T-helper 2 cell (primary cell): ENCODE measurements around the gene TPH2.

Experiments used
- DNase-seq, 5 experiments: peaks; one replicate each; pipeline versions ENCODE4 v3.0.0 to v3.0.0-alpha.2; 2012 to 2022
- total RNA-seq, 2 donors: gene quantifications; one replicate each; lab custom pipeline; 2026; lab: John Stamatoyannopoulos, UW

Gene TPH2
- total RNA-seq: 0 to 0.20 reads per million in 2 donors

DNA sequence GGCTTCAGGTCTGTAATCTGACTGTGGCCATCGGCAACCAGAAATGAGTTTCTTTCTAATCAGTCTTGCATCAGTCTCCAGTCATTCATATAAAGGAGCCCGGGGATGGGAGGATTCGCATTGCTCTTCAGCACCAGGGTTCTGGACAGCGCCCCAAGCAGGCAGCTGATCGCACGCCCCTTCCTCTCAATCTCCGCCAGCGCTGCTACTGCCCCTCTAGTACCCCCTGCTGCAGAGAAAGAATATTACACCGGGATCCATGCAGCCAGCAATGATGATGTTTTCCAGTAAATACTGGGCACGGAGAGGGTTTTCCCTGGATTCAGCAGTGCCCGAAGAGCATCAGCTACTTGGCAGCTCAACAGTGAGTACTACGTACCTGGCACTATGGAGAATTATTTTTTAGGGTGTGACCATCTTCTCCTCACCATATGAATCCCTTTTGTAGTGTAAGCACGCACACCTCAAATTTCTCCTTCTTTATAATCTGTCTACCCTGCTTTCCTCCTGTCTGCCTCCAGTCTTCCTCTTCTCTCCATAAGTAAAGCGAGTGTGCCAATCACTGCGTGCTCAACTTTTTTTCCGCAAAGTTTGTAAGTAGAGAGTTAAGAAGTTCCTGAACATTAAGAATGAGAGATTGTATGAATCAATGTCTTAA is at the start of gene TPH2:
Gene TPH2, plus strand, starts transcription at position 118 of the 658 bp plus-strand sequence. Its CDS starts 142 bp downstream, at position 260.
- peak in 4 of 5 experiments; percentile 9 to 65 (median 14) for DNase-seq

DNA sequence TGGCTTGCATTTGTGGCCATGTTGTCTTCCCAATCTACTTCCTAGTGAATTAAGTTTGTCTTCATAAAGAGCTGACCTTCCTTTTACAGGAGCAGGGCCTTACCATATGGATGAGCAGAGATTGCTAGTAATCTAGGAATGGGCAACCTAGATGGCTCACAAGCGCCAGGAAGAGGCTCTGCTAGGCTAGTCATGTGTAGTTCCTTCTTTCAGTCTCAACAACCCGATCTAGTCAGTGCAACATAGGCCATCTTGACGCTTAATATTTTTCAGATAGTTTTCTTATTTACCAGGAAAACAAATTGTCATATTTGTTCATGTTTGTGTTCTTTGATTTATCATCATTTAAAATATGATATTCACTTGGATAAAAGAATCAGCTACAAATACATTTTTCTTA is 48.2 kb upstream of the TPH2 start:
- DNase-seq: no peak

DNA sequence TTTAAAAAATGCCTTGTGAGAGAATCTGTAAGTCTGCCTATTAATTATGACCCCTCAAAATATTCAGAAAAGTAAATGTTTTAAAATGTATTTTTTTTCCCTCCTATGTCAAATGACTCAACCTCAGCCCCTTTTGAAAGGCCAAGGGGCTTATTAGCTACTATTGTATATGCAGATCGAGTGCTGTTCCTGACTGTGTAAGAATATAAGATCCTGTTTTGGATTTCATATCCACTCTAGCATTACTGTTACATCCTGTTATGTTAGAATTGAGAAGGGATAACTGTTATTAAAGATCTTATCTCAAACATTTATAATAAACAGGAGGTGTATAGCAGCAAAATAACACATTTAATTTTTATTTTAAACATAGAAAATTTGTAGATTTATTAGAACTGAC is 46.6 kb upstream of the TPH2 start:
- no peak for DNase-seq

DNA sequence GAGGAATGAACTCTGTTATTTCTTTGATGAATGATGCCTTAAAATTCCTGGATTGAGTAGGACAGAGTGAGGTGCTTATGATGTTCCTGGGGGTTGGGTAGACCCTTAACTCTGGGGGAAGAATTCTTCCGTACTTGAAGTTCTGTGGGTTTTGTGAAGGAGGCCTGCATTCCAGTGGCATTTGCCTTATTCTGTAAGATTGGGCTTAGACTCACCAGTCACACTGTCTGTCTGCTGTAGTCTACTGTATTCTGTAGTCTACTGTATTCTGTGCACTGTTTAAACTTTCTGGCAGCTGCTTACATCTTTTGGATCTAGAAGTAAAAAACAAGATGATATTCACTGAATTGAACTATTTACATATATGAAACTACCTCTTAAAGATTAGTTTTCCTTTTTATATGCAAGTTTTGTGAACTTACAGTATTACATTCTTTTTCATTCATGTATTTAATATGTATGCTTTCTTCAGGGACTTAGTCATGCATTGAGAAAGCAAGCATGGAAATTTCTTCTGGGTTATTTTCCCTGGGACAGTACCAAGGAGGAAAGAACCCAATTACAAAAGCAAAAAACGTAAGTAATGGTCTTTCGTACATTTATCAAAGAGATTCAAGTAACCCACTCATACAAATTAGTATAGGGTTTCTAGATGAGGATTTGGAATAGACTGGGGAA is 42.3 kb upstream of the TPH2 start:
- no peak for DNase-seq

DNA sequence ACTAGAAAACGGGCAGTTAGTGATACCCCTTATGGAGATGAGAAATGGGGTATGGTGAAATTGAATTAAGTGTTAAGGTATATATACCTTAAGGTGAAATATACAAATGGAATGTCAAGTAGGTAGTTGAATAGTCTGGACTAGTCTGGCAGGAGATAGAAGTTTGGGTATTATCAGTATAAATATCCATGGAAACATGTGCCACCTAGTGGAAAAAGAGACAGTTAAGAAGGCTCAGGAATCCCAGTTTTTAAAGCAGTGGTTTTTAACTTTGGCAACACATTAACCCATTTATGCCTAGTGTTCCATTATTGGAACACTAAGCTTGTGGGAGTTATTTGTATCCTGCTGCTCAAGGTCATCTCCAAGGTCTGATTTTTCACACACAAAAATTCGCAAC is 38.6 kb upstream of the TPH2 start:
- no peak for DNase-seq

DNA sequence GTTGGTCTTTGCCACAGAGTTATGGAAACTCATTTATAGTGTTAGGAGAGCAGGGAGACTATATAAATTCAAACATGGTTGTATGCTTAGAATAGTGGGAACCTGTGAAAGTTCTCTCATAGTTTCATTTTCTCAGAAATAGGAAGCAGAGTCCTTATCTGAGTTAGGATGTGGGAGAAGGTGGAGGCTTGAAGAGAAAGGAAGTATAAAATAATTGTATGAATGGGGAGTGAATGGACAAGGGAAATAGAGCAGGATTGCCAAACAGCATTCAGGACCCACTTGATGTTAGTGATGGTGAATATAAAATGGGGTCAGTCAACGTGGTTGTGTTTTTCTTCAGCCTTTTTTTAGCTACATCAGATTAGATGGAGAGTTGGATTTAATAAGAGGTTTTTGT is 34.0 kb upstream of the TPH2 start:
- no peak for DNase-seq

DNA sequence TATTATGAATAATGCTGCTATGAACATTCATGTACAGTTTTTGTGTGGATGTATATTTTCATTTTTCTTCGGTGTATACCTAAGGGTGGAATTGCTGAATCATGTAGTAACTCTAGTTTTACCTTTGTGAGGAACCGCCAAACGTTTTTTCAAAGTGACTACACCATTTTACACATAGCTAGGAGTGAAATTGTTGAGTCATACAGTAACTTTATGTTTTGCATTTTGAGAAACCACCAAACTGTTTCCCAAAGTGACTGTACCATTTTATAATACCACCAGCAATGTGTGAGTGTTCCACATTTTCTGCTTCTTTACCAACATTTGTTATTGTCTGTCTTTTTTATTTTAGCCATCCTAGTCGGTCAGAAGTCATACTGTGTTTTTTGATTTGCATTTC is 3.1 kb upstream of the TPH2 start:
- DNase-seq: peak in 1 of 5 experiments; percentile 79

DNA sequence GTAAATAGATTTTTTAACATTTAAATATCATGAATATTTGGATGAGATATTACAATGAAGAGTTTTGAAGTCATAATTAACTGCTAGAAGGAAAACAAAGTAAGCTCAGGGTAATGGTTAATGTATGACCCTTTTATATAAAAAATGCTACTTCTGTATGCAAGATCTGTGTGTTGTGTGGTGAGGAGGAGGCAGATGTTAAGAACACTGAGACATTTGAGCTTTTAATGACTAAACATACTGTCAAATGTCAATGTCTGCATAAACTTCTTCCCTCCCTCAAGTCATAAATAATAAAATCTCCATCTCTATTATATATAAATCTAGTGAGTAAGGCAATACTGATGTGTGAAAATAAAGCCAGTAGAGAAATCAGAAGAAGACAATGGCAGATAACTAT is 1.4 kb downstream of the TPH2 start:
- no peak for DNase-seq

DNA sequence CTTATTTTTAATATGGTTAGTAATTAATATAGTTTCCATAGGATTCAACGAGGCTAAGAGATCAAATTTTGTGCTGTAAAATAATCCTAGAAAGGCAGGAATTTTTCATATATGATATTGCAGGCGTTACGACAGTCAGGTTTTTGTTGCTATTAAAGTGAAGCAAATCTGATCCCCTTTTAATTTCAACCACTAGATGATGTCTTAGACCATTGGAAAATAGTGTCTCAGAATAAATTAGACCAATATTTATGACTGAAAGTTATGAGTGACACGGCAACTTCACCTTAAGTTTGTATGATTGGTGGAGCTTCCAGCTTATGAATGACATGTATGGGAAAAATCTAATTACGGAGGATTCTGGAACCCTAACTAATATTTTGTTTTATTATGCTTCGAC is 2.5 kb downstream of the TPH2 start:
- no peak for DNase-seq

DNA sequence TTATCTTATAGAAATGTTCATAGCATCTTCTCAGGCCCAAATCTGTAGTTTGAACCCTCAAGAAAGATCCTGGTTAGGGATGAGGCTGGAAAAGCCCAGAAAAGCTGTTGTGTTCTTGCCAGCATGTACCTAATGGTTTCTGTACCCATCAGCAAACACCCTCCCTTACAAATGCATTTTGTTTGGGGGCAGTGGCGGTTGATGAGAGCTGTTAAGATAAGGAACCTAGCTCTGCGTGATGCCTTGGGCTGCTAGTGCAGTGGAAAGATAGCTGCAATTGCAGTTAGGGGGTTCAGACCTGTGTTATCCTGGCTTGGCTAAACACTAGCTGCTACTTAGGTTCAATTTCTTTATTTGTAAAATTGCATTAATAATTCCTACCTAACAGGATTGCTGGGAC is 3.6 kb downstream of the TPH2 start:
- DNase-seq: no peak

DNA sequence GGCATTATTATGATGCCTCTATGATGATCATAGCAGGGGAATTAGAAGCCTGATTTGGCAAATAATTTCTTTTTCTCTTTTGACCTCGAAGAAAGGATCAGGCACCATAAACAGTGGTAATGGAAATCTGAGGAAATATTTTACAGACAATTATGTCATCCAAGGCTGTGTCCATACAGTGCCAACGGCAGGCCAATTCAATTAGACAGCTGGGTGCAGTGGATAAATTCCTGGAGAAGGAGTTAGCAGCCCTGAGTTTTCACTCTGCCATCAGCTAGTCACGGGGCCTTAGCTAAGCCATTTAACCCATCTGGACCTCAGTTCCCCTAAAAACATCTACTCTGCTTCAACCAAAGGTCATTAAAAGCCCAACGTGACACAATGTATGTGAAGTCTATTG is 4.1 kb downstream of the TPH2 start:
- DNase-seq: no peak

DNA sequence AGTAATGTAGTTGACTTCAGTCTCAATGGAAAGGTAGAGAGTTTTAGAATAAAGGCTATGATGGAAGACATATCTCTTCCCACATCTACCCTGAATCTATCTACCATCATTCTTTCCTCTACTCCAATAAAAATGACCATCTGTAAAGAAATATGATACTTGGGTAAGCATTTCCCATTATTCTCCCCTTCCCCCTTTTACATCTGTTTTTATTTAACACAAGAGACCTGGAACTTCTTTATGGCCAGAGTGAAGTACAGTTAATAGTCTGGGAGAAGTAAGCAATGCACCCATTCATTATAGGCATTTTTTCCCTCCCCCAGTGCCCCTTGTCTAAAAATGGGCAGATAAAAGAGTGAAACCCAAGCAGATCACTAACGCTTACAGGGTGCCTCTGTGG is 6.5 kb downstream of the TPH2 start:
- no peak for DNase-seq

DNA sequence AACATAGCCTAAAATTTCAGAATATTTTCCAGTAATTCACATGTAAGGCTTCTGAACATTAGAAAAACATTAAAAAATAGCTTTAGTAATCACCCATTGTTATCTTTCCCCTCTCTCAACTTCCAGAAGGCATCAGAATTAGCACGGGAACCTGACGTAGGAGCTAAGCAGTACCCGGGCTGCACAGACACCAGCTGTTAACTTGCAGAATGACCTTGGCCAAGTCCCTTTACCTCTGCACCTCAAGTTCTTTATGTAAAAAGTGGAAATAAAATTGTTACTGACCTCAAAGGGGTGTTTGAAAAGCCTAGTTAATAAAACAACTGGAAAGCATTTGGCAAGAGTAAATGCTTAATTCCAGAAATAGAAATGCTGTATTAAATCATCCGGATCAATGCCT is 7.2 kb downstream of the TPH2 start:
- no peak for DNase-seq

DNA sequence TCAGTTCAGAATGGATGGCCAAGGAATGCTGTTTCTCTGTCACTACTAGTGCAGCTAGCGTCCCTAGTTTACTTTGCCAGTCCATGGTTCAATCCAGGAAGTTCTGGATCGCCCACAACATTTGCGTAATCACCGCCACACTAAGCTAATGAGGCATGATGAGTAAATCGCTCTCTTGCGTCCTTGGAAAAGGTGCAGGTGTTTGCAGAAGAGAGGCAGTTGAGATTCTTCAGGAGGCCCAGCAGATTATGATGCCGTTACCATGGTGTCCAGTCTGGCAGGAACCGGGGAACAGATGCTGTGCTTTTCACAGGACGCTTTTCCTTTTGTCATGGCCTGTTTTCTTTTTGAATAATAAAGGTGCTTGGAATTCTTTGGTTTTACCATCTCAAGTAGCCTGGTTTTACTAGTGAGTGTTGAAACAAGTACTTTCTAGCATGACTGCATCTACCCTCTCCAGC is 9.0 kb downstream of the TPH2 start:
- DNase-seq: no peak

DNA sequence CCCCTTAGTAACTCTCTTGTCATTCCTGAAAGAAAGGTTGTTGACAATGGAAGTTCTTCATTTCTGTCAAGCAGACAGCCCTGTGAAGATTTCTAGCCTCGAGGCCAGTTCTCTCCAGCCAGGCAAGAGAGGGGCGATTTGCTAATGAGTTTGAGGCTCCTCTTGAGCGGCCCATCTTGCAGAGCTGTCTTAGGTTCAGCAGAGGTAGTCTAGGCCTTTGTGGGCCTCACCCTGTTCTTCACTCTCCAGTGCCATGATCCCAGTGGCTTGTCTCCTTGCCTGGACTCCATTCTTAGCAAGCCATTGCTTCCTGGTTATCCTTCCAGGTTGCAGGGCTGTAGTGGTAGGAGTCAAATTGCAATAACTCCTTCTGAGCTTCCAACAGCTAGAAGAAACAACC is 9.7 kb downstream of the TPH2 start:
- DNase-seq: no peak

DNA sequence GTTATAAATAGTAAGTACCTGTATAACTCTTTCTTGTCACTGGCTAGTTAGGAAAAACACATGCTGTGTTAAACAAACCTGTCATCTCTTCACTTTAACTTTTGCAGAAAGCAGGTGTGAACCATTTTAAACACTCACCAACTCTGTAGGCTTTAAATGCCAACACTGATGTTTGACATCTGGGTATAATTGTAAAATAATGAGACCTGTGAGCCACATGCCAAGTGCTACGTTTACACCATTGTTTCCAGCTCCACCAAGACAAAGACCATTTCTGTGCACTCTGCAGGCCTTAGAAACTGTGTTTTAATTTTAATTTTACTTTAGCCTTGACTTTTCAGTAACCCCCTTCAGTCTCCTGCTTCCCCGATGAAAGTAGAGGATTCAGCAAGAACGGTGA is 11.0 kb downstream of the TPH2 start:
- DNase-seq: no peak

DNA sequence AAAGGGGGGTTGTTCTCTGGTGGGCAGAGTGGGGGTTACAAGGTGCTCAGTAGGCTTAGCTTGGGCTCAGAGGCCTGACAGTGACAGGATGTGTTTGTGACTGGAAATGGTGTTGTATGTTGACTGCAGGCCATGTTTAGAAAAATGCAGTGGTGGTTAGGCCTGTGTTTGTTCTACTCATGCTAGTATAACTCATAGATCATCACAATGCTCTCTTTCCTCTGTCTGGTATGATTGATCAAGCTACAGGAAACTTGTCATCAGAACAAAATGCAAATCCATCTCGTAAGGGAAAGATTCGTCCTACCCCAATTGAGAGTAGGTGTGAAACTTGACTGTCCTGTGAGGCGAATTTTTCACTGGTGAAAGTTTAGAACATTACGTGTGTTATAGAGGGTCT is 11.8 kb downstream of the TPH2 start:
- no peak for DNase-seq

DNA sequence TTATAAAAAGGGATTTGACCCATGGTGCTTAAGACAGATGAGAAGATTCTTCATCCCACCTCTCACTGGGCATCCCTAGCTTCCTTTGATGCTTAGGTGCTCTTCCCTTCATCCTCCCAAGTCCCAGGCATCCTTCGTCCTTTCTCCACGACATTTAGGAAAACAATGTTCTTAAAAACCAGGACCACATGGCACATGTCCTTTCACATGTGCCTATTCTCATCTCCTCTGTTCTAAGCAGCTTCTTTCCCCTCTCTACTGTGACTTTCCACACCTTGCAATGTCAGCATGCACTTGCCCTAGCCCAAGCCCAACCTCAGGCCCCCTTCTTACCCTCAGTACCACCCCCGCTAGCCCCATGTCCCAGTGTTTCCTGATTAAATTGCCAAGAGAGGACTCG is 12.2 kb downstream of the TPH2 start:
- DNase-seq: no peak

DNA sequence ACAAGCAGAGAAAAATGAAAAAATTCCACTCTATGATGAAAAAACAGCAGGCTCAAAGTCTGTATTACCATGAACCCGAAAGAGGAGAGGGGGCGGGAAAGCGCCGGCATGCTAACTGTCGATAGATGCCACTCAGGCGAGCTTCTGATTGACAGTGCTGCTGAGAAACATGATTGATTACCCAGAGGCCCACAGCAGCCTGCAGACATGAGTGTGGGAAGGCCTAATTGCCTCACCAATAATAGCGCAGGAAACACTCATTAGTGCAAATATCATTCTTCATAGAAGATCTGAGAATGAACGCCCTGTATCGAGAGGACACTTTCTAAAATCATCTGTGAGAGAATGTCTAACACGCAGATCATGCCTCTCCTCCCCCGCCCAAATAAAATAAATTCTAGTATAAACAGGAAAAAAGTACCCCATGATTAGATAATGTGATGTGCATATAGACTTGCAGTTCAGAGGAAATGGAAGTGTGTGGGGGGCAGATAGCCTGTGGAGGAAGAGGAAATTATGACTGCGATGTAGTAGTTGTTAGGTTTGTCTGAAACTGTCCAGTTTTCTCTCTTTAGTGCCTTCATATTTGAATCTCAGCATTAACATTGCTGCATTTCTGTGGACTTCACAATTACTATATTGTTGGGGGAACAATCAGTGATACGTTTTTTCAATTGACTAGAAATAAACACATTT is 15.6 kb downstream of the TPH2 start:
- no peak for DNase-seq

DNA sequence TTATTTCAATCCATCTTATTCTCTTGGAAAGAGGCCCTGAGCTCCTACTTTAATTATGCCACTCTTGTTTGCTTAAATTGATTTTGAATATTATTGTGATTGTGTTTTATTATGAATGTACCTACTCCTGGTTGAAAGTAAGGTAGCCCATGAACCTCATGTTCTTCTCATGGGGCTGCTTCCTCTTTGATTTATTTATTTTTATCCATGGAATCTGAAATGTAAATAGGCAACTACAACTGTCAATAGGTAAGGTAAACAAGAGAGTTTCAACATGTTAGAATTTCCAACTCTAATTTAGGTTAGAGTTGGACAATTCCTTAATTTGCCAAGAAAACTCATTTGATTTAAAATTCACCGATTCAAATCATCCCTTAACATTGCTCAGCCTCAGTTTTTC is 16.2 kb downstream of the TPH2 start:
- no peak for DNase-seq

DNA sequence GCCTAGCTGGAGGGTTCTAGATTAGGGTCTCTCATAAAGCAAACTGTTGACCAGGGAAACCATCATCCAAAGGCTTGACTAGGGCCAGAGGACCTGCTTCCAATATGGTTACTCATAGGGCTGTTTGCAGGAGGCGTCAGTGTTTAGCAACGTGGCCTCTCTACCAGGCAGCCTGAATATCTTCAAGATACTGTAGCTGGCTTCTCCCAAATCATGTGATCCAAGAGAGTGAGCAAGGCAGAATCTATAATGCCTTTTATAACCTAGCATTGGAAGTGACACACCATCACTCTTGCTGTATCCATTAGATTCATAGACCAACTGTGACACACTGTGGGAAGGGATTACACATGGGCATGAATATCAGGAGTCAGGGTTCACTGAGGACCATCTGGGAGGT is 17.3 kb downstream of the TPH2 start:
- DNase-seq: no peak

DNA sequence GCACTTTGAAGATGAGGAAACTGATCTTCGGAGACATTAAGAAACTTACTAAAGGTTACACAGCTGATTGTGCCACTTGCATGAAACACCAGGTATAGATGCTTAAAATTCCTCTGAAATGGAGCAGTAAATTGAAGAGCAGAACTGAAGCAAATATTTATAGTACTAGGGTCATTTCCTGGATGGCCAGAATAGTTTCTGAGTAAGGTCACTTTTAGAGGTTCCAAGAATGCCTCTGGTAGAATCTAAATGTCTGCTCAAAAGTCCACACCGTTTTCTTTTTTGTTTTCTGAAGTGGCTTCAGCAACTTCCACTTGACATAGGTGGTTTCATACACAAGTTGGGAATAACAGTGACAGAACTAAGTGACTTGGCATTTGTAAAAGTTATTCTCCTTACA is 19.4 kb downstream of the TPH2 start:
- no peak for DNase-seq

DNA sequence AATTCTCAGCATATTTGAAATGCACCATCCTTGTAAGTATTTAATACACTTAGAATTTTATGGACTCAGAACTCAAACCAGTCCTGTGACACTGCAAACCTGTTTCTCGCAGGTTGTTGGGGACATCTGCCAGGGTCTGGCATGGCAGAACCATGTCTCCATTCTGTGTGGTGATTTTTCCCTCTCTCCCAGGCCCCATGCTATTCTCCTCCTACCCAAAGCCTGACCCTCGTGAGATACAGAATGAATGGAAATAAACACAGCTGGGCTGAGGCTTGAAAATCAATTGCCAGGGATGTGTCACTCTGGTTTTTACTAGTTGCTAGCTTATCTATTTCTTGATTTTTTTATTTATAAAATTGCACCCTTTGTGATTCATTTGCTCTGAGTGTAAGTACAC is 19.8 kb downstream of the TPH2 start:
- DNase-seq: no peak

DNA sequence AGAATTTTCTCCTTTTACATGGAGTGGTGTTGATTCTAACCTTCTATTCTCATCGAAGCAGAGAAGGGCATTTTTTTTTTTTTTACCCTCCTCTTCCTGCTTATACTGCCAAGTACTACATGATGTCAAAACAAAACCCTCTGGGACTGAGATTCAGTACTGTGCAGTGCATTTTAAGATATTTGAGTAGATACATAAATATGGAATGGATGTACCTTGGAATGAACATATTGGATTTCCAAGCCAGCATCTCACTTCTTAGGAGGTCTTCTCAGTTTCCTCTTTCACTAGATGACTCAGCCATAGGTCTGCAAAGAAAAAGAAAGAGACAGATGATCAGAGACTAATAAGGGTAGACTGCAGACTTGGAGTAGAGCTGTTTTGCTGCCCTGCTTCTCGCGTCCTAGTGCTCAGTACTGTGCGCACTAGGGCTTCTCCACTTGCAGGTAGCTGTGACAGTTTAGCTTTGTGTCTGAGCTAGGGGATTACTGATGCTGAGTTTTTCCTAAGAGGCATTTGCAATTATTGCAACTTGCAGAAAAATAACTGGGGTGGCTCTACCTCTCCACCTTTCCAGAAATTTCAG is 20.4 kb downstream of the TPH2 start:
- no peak for DNase-seq
